ENCODE results near the gene TGM2. TPM values are rescaled to one million over a fixed set of nuclear protein-coding genes. Genes with fewer than 3 reads are reported as not detected.

Gene TGM2
- polyA plus RNA-seq, 2 of the 4 experiments (the other 2 are of a cell fraction) = 173 to 441 TPM

DNA sequence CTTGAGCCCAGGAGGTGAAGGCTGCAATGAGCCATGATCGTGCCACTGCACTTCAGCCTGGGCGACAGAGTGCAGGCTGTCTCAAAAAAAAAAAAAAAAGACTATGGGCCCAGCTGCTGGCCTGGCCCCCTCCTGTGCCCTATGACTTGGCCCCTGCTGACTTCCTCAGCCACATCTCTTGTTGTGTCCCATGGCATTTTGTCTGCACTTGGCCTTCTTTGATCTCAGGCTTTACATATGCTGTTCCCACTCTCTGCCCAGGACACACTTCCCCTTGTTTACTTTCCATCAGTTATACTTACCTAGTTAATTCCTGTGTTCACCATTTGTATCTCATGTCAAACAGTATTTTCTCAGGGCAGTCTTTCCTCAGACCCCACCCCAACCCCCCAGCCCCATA lies 87.0 kb downstream of the TGM2 start (continued):
- TF ChIP-seq, protein P1, sequence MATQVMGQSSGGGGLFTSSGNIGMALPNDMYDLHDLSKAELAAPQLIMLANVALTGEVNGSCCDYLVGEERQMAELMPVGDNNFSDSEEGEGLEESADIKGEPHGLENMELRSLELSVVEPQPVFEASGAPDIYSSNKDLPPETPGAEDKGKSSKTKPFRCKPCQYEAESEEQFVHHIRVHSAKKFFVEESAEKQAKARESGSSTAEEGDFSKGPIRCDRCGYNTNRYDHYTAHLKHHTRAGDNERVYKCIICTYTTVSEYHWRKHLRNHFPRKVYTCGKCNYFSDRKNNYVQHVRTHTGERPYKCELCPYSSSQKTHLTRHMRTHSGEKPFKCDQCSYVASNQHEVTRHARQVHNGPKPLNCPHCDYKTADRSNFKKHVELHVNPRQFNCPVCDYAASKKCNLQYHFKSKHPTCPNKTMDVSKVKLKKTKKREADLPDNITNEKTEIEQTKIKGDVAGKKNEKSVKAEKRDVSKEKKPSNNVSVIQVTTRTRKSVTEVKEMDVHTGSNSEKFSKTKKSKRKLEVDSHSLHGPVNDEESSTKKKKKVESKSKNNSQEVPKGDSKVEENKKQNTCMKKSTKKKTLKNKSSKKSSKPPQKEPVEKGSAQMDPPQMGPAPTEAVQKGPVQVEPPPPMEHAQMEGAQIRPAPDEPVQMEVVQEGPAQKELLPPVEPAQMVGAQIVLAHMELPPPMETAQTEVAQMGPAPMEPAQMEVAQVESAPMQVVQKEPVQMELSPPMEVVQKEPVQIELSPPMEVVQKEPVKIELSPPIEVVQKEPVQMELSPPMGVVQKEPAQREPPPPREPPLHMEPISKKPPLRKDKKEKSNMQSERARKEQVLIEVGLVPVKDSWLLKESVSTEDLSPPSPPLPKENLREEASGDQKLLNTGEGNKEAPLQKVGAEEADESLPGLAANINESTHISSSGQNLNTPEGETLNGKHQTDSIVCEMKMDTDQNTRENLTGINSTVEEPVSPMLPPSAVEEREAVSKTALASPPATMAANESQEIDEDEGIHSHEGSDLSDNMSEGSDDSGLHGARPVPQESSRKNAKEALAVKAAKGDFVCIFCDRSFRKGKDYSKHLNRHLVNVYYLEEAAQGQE (IDR thresholded peaks at IDR 0.05) = no peak
- TF ChIP-seq HOXB5 (CRISPR knock-in tag; IDR thresholded peaks at IDR 0.05) = no peak
- TF ChIP-seq FOSB (CRISPR knock-in tag; IDR thresholded peaks at IDR 0.05) = no peak
- no peak for TF ChIP-seq POLR2AphosphoS2 (conservative IDR thresholded peaks at IDR 0.05; ENCODE audit: low read length)
- TF ChIP-seq BHLHE40 (IDR thresholded peaks at IDR 0.05; ENCODE audit: low read depth, low read length) = no peak
- TF ChIP-seq FOSL2 (IDR thresholded peaks at IDR 0.05) = no peak
- TF ChIP-seq FOSL2 (CRISPR knock-in tag; IDR thresholded peaks at IDR 0.05) = no peak
- no peak for TF ChIP-seq HEYL (CRISPR knock-in tag; IDR thresholded peaks at IDR 0.05)
- no peak for TF ChIP-seq RARB (CRISPR knock-in tag; IDR thresholded peaks at IDR 0.05)

Small RNAs within 50 kb of the gene (small RNA-seq; reads per million reads assigned to genes)
- 0 reads per million in 6 experiments for gene RN7SL237P

Other genes starting within 250 kb of the TGM2 start
- gene TTI1, start 131.8 kb downstream of the TGM2 start, polyA plus RNA-seq (2011; rRNA removed) = 27.9 and 30.6 TPM in 2 replicates
- 19.6 to 20.6 TPM (median 20.0 TPM) in 3 replicates for gene TTI1, start 131.8 kb downstream of the TGM2 start, polyA plus RNA-seq (2017; fragmentation: RNase III; extraction: RNeasy Plus Mini Kit Qiagen cat#74134 plus additional on column Dnase treatment)
- gene RPRD1B, start 131.5 kb downstream of the TGM2 start, polyA plus RNA-seq (2011; rRNA removed) = 26.7 and 28.4 TPM in 2 replicates
- 16.1 to 17.1 TPM (median 16.4 TPM) in 3 replicates for gene RPRD1B, start 131.5 kb downstream of the TGM2 start, polyA plus RNA-seq (2017; fragmentation: RNase III; extraction: RNeasy Plus Mini Kit Qiagen cat#74134 plus additional on column Dnase treatment)
- 0.04 and 0.05 TPM in 2 replicates for gene KIAA1755, start 95.5 kb upstream of the TGM2 start, polyA plus RNA-seq (2011; rRNA removed)
- 0.13 to 0.25 TPM (median 0.21 TPM) in 3 replicates for gene KIAA1755, start 95.5 kb upstream of the TGM2 start, polyA plus RNA-seq (2017; fragmentation: RNase III; extraction: RNeasy Plus Mini Kit Qiagen cat#74134 plus additional on column Dnase treatment)
- gene BPI, start 138.9 kb upstream of the TGM2 start, polyA plus RNA-seq (2011; rRNA removed) = not detected in 2 replicates
- gene BPI, start 138.9 kb upstream of the TGM2 start, polyA plus RNA-seq (2017; fragmentation: RNase III; extraction: RNeasy Plus Mini Kit Qiagen cat#74134 plus additional on column Dnase treatment) = not detected in 3 replicates
- gene LBP, start 181.2 kb upstream of the TGM2 start, polyA plus RNA-seq (2011; rRNA removed) = 2.2 and 3.5 TPM in 2 replicates
- gene LBP, start 181.2 kb upstream of the TGM2 start, polyA plus RNA-seq (2017; fragmentation: RNase III; extraction: RNeasy Plus Mini Kit Qiagen cat#74134 plus additional on column Dnase treatment) = 0.62 to 1.3 TPM (median 1.0 TPM) in 3 replicates